Retinal pigment epithelial cell (primary cell): ENCODE results near the gene IL5RA.

Experiments
- DNase-seq: peaks from one replicate; pipeline ENCODE4 v3.0.0-alpha.2; 2010; ENCODE audit warnings: low read depth
- H3K4me3 ChIP-seq: 2 replicates; pipeline ENCODE4 v1.5.1; 2011; ENCODE audit warnings: mild to moderate bottlenecking, low read length, control low read depth, moderate library complexity
- TF ChIP-seq, protein P1 (sequence below): conservative IDR thresholded peaks from 2 replicates; pipeline ENCODE4 v1.5.1; 2011; ENCODE audit warnings: low read depth, low read length, control low read depth, inconsistent platforms

The IL5RA gene

DNA sequence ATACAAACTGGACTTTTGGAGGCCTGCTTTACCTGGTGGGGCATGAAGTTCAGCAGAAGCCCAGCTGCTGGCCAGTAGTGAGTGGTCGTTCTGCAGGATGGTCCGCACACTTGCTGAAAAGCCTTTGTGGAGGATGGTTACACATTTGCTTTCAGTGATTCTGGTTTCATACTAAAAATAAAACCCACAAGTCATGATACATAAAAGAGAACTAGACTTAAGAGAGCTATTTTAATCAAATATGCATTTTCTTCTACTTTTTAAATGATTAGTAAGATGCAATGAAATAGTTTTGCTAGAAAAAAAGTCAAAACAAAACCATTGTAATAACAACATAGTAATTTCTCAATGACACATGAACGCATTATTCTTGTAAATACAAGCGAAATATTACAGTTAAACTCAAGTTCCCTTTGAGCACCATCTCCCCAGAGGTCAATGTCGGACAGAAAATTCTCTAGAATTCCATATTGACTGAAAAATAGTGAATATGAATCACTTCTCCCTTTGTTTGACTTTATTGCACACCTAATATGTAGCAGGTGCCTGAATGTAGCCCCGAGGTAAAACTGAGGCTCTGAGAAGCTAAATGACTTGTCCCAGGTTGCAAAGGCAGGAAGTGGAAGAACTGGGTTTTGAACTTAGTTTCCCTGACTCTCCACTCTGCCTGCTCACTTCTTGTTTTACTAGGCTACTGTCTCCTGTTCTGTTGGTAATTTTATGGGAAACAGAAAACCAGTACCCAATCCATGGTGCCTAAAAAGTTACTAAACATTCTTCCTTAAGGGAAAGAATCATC, 8.3 kb downstream of the IL5RA start:
- no peak for DNase-seq
- TF ChIP-seq, protein P1, sequence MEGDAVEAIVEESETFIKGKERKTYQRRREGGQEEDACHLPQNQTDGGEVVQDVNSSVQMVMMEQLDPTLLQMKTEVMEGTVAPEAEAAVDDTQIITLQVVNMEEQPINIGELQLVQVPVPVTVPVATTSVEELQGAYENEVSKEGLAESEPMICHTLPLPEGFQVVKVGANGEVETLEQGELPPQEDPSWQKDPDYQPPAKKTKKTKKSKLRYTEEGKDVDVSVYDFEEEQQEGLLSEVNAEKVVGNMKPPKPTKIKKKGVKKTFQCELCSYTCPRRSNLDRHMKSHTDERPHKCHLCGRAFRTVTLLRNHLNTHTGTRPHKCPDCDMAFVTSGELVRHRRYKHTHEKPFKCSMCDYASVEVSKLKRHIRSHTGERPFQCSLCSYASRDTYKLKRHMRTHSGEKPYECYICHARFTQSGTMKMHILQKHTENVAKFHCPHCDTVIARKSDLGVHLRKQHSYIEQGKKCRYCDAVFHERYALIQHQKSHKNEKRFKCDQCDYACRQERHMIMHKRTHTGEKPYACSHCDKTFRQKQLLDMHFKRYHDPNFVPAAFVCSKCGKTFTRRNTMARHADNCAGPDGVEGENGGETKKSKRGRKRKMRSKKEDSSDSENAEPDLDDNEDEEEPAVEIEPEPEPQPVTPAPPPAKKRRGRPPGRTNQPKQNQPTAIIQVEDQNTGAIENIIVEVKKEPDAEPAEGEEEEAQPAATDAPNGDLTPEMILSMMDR = no peak
- H3K4me3 ChIP-seq = no peak overlapping the region

DNA sequence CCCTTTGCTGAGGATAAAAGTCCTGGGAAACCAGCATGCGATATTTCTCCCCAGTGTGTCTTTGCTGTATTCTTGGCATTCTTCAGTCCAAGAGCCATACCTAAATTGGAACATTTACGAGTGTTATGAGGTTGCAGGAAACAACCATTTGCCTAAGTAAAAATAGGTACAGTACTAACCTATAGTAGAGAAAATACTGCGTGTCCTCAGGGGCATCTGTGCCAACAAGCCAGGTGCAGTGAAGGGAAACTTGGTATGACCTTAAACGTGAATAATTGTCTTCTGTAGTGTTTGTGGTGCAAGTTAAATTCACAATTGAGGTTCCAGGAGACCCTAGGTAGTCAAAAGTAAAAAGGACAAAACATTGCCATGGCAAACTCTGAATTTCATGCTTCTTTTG, 12.2 kb downstream of the IL5RA start:
- no peak for DNase-seq
- TF ChIP-seq, protein P1 = no peak
- no peak overlapping the region for H3K4me3 ChIP-seq

DNA sequence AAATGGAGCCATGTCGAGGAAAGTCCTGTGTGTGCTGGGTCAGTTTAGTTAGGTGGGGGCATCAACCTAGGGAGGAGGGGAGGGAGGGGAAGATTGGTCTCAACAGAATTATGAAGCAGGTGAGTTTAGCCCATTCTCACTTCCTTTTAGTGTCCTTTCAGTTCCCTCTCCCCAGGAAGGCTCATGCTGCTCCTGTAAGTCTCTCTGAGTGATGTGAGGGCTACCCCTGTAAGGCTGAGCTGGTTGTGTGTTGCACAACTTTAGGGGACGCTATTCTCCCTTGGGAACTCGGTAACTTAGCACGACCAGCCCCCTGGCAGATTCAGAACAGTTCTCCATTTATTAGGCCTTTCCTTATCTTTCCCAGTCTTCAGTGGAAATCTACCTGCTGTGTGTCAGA, 21.2 kb downstream of the IL5RA start:
- TF ChIP-seq, protein P1 = no peak
- DNase-seq = no peak
- no peak overlapping the region for H3K4me3 ChIP-seq

DNA sequence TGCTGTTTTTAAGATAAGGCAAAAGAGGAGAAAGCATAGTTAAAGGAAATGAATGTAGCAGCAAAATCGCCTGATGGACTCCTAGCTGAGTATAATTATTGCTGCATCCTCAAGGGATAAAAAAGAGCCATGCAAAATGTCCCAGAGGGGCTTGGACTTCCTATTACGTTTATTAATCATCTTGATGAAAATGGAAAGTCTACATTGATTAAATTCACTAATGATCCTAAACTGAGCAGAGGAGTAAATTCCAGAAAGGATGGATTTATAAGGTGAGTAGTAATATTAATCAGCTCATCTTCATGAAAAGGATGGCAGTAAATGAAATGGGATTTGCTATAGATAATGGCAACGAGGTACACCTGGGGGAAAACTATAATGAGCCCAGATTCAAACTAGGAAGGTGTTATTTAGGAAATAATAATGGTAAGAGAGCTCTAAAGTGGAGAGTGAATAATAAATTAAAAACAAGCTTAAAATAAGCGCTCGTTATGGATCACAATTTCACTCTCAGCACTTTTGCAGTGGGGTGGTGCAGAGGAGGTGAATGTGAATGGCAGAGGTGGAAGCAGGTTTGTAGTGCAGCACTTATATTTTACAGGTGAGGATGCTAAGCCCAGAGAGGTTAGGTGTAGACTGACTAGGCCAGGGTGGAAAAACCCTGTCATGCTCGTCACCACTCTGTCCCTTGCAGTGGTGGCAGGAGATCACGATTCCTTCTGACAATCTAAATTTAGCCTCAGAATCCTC, 22.3 kb downstream of the IL5RA start:
- TF ChIP-seq, protein P1 = no peak
- no peak for DNase-seq
- H3K4me3 ChIP-seq = no peak overlapping the region

DNA sequence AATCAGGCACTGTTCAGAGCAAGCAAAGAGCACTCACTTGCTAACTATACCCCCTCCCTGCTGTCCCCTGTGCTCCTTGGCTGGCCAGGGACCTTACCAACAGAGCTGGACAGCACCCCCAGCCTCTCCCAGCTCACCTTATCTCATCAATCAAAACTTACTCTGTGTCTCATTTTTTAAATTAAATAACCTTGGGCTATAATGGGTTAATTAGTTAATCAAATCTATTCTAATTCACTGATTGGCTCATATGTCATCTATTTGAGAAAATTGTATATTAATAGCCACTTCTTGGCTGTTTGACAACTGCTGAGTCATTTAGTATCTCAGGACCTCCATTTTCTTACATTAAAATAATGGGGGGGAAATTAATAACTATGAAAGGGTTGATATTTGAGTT, 22.9 kb downstream of the IL5RA start:
- no peak for DNase-seq
- H3K4me3 ChIP-seq = no peak overlapping the region
- TF ChIP-seq, protein P1 = no peak

DNA sequence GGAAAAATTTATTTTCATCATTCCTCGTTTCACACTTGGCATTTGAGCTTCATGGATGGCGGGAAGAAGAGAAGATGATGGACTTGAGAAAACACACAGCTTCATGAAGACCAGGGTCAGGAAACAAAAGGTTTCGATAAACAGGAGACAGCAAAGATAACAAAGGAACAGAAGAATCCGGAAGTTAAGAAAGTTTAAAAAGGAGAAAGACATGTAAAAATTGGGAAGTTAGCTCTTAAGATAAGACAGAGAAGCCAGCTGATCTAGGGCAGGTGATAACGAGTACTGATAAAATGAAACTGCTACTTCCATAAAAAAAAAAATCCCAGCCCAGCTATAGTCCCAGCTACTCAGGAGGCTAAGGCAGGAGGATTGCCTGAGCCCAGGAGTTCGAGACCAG, 23.9 kb downstream of the IL5RA start:
- DNase-seq = no peak
- no peak overlapping the region for H3K4me3 ChIP-seq
- TF ChIP-seq, protein P1 = no peak

DNA sequence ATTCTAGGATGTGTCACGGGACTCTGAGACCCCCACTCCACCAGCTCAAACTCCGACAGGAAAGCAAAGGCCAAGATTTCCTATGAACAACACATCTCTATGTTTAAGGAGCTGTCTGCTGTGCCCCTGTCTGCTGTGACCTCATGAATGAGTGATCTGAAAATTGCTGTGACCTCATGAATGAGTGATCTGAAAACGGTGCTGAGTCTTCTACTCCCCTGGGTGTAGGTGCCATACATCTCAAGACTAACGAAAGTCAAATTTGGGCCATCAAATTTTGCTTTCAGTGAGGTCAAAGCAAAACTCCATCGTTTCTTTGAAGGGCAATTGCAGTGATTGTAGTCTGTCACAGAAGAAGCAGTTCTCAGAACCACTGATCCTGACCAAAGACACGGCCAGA, 24.4 kb downstream of the IL5RA start:
- DNase-seq = no peak
- TF ChIP-seq, protein P1 = no peak

More for the DNA sequence above, 24.4 kb downstream of the IL5RA start:
- H3K4me3 ChIP-seq = no peak overlapping the region
